NCI-H2081 (cell line): ENCODE results near the gene LPCAT1.
"Not testable (repeated sequence)": the region's sequence is repeated elsewhere in the genome, so short reads cannot be mapped to it uniquely, and the experiment has no call there.

Experiments
- DNase-seq, 2 experiments: peaks; one replicate each; lab custom pipeline; 2025; lab: John Stamatoyannopoulos, UW

Gene LPCAT1

GRCh38 chr5:1478271-1479035 lies 45.3 kb downstream of the LPCAT1 start:
- no peak for DNase-seq

- no peak for DNase-seq
Observed at GRCh38 chr5:1477341-1477740, 46.4 kb downstream of the LPCAT1 start.

GRCh38 chr5:1476967-1477310 lies 46.8 kb downstream of the LPCAT1 start:
- DNase-seq, result no peak

GRCh38 chr5:1476181-1476966 lies 47.4 kb downstream of the LPCAT1 start:
- DNase-seq, result no peak

GRCh38 chr5:1475544-1475900 lies 48.2 kb downstream of the LPCAT1 start:
- DNase-seq, result not testable (repeated sequence)

- DNase-seq, result no peak
Observed at GRCh38 chr5:1474866-1475543, 48.8 kb downstream of the LPCAT1 start.

GRCh38 chr5:1474183-1474839 lies 49.4 kb downstream of the LPCAT1 start:
- DNase-seq, result no peak

GRCh38 chr5:1473746-1474145 lies 50.0 kb downstream of the LPCAT1 start:
- no peak for DNase-seq

GRCh38 chr5:1472964-1473628 lies 50.7 kb downstream of the LPCAT1 start:
- DNase-seq, result no peak

GRCh38 chr5:1471997-1472963 lies 51.5 kb downstream of the LPCAT1 start:
- DNase-seq, result no peak

- no peak for DNase-seq
Observed at GRCh38 chr5:1471240-1471853, 52.4 kb downstream of the LPCAT1 start.

- no peak for DNase-seq
Observed at GRCh38 chr5:1470762-1471211, 53.0 kb downstream of the LPCAT1 start.

- DNase-seq, result no peak
Observed at GRCh38 chr5:1468629-1469527, 54.9 kb downstream of the LPCAT1 start.

- DNase-seq, result no peak
Observed at GRCh38 chr5:1468247-1468612, 55.5 kb downstream of the LPCAT1 start.

- no peak for DNase-seq
Observed at GRCh38 chr5:1467341-1468246, 56.2 kb downstream of the LPCAT1 start.

GRCh38 chr5:1466631-1467265 lies 57.0 kb downstream of the LPCAT1 start:
- no peak for DNase-seq

GRCh38 chr5:1465966-1466471 lies 57.7 kb downstream of the LPCAT1 start:
- no peak for DNase-seq
